Muscle of back (tissue), 10 donors: ENCODE data around the gene COL4A6. TPM values are rescaled to one million over a fixed set of nuclear protein-coding genes. Genes with fewer than 3 reads are reported as not detected.

ENCODE experiments used
- polyA plus RNA-seq, 10 donors: library from polyadenylated mRNA; unstranded; fragments of 120-200 nt; gene quantifications; one replicate each; pipeline ENCODE4 v1.2.1, GENCODE V29; 2013; ENCODE audit not compliant: insufficient read length in 10 of 10

COL4A6 gene
- polyA plus RNA-seq, 10 donors = 1.2 to 4.6 (median 1.6) TPM

Other genes with a start within 250 kb of the COL4A6 start
- gene COL4A5, start 1.4 kb upstream of the COL4A6 start, polyA plus RNA-seq = 10 to 100 TPM; 15.2 to 39.7 (median 21.1) TPM